ENCODE data around the gene PCBP2.

DNA sequence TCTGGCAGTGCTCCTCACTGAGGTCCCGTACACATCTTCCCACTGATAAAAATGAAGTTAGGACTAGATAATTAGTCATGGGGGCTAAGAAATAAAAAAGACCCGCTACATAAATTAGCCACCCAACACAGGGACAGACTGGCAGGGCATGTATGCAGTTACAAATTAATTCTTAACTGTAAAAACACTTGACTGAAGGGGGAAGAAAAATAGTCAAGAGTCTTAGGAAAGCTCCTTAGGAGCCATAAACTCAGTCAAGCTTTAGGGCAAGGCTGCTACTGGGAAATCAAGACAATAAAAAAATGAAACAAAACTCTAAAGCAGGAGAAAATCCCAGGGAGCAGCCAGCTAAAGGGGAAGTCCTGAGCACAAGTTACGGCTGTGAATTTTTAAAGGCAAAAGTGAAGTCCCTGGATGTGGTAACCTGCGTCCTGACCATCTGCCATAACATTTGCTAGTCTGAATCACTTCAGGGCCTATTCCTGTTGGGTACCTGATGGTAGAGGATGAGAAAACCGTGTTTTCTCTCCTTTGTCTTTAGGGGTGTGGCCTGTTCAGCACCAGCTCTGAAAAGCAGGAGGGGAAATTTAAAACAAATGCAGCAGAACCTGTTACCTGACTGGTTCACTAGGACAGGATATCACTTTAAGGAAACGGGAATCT, 62.9 kb downstream of the PCBP2 start:
- TF ChIP-seq, protein P1, sequence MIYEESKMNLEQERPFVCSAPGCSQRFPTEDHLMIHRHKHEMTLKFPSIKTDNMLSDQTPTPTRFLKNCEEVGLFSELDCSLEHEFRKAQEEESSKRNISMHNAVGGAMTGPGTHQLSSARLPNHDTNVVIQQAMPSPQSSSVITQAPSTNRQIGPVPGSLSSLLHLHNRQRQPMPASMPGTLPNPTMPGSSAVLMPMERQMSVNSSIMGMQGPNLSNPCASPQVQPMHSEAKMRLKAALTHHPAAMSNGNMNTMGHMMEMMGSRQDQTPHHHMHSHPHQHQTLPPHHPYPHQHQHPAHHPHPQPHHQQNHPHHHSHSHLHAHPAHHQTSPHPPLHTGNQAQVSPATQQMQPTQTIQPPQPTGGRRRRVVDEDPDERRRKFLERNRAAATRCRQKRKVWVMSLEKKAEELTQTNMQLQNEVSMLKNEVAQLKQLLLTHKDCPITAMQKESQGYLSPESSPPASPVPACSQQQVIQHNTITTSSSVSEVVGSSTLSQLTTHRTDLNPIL (CRISPR knock-in tag; IDR thresholded peaks at IDR 0.05; ENCODE audit: low read depth) = no peak
- TF ChIP-seq, protein P2, sequence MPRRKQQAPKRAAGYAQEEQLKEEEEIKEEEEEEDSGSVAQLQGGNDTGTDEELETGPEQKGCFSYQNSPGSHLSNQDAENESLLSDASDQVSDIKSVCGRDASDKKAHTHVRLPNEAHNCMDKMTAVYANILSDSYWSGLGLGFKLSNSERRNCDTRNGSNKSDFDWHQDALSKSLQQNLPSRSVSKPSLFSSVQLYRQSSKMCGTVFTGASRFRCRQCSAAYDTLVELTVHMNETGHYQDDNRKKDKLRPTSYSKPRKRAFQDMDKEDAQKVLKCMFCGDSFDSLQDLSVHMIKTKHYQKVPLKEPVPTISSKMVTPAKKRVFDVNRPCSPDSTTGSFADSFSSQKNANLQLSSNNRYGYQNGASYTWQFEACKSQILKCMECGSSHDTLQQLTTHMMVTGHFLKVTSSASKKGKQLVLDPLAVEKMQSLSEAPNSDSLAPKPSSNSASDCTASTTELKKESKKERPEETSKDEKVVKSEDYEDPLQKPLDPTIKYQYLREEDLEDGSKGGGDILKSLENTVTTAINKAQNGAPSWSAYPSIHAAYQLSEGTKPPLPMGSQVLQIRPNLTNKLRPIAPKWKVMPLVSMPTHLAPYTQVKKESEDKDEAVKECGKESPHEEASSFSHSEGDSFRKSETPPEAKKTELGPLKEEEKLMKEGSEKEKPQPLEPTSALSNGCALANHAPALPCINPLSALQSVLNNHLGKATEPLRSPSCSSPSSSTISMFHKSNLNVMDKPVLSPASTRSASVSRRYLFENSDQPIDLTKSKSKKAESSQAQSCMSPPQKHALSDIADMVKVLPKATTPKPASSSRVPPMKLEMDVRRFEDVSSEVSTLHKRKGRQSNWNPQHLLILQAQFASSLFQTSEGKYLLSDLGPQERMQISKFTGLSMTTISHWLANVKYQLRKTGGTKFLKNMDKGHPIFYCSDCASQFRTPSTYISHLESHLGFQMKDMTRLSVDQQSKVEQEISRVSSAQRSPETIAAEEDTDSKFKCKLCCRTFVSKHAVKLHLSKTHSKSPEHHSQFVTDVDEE (CRISPR knock-in tag; IDR thresholded peaks at IDR 0.05) = no peak
- TF ChIP-seq RARB (CRISPR knock-in tag; IDR thresholded peaks at IDR 0.05) = no peak
- TF ChIP-seq ZFP30 (CRISPR knock-in tag; IDR thresholded peaks at IDR 0.05) = no peak
- no peak for TF ChIP-seq TCF4 (CRISPR knock-in tag; IDR thresholded peaks at IDR 0.05; ENCODE audit: borderline replicate concordance)
- TF ChIP-seq, protein P3, sequence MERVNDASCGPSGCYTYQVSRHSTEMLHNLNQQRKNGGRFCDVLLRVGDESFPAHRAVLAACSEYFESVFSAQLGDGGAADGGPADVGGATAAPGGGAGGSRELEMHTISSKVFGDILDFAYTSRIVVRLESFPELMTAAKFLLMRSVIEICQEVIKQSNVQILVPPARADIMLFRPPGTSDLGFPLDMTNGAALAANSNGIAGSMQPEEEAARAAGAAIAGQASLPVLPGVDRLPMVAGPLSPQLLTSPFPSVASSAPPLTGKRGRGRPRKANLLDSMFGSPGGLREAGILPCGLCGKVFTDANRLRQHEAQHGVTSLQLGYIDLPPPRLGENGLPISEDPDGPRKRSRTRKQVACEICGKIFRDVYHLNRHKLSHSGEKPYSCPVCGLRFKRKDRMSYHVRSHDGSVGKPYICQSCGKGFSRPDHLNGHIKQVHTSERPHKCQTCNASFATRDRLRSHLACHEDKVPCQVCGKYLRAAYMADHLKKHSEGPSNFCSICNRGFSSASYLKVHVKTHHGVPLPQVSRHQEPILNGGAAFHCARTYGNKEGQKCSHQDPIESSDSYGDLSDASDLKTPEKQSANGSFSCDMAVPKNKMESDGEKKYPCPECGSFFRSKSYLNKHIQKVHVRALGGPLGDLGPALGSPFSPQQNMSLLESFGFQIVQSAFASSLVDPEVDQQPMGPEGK (CRISPR knock-in tag; IDR thresholded peaks at IDR 0.05; ENCODE audit: borderline replicate concordance) = no peak
- no peak for TF ChIP-seq CSDC2 (CRISPR knock-in tag; IDR thresholded peaks at IDR 0.05)
